ENCODE results near the gene NPBWR2.

- TF ChIP-seq CTCF (IDR thresholded peaks at IDR 0.05; ENCODE audit: poor library complexity, severe bottlenecking) (no peak), POLR2AphosphoS5 (IDR thresholded peaks at IDR 0.05) (no peak), REST (IDR thresholded peaks at IDR 0.05; ENCODE audit: borderline replicate concordance) (no peak), EZH2 (IDR thresholded peaks at IDR 0.05; ENCODE audit: borderline replicate concordance, insufficient read depth, low read length, poor library complexity, severe bottlenecking) (no peak), EP300 (conservative IDR thresholded peaks at IDR 0.05; ENCODE audit: poor library complexity, severe bottlenecking) (no peak), SMC3 (conservative IDR thresholded peaks at IDR 0.05; ENCODE audit: poor library complexity) (no peak), MXI1 (conservative IDR thresholded peaks at IDR 0.05; ENCODE audit: poor library complexity, severe bottlenecking) (no peak), RAD21 (conservative IDR thresholded peaks at IDR 0.05) (no peak), TAF1 (IDR thresholded peaks at IDR 0.05; ENCODE audit: low read depth) (no peak)
Observed at GRCh38 chr20:64104667-64105451, 2.5 kb downstream of the NPBWR2 start.

Data from neural cell (in vitro differentiated cells).